Measurements from ENCODE around the gene CXCR5. TPM values are rescaled to one million over a fixed set of nuclear protein-coding genes. Genes with fewer than 3 reads are reported as not detected.

Gene CXCR5
- total and polyA plus RNA-seq, 2 of the 4 experiments (the other 2 are of a cell fraction) = not detected

DNA sequence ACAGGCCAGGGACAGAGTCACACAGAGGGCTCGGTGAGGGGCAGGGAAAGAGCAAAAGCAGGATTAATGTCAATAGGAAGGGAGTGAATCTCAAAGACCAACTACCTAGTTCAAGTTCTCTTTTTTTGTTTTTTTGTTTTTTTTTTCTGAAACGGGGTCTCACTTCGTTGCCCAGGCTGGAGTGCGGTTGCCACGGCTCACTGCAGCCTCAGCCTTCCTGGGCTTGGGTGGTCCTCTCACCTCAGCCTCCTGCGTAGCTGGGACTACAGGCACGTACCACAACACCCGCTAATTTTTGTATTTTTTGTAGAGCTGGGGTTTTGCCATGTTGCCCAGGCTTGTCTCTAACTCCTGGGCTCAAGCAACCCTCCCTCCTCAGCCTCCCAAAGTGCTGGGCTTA is 51.7 kb downstream of the CXCR5 start:
- no TSS peak for BruUV-seq (replicated peaks)
- Histone ChIP-seq H3K9ac (ENCODE audit: low read depth, low read length) (no peak overlapping the region), H3K27me3 (ENCODE audit: control insufficient read depth, insufficient read depth, low read length) (no peaks in the 10 kb centered on the region), H3K27ac (ENCODE audit: insufficient read depth, low read length) (no peak overlapping the region), H4K8ac (ENCODE audit: low read depth in 2 of 2, low read length in 2 of 2) (no peak overlapping the region), H3K18ac (ENCODE audit: low read depth, low read length) (no peak overlapping the region), H3K4ac (ENCODE audit: low read depth, low read length) (no peak overlapping the region), H3K4me2 (ENCODE audit: low read depth, low read length) (no peak overlapping the region), H3K36me3 (ENCODE audit: control insufficient read depth, insufficient read depth, low read length) (no peaks in the 10 kb centered on the region), H3K4me3 (ENCODE audit: insufficient read depth, low read depth, low read length) (no peak overlapping the region), H2BK120ac (ENCODE audit: low read depth, low read length) (no peak overlapping the region), H2AFZ (replicated peaks; ENCODE audit: low read length, poor library complexity) (no peak overlapping the region), H3K4me1 (ENCODE audit: control insufficient read depth, insufficient read depth, low read length) (peaks cover 6% of the 10 kb centered on the region; the same call in 1 of the 2 replicates), H4K91ac (ENCODE audit: insufficient read depth, low read depth, low read length) (no peak overlapping the region), H2AK5ac (ENCODE audit: low read depth, low read length) (no peak overlapping the region), H3K9me1 (ENCODE audit: insufficient read depth, low read length) (peaks cover 7% of the 10 kb centered on the region), H4K20me1 (ENCODE audit: insufficient read depth, low read length) (peaks cover 4% of the 10 kb centered on the region; the same call in 1 of the 2 replicates), H3K9me3 (ENCODE audit: control insufficient read depth, insufficient read depth, low read length) (no peaks in the 10 kb centered on the region), H3K56ac (ENCODE audit: extremely low read depth, insufficient read depth, low read length) (no peak overlapping the region), H3K14ac (replicated peaks; ENCODE audit: low read depth, low read length) (no peak overlapping the region), H2BK5ac (ENCODE audit: low read depth, low read length, poor library complexity, severe bottlenecking) (no peak overlapping the region), H2BK20ac (ENCODE audit: low read depth, low read length) (no peak overlapping the region), H2BK15ac (ENCODE audit: low read depth, low read length) (no peak overlapping the region), H4K5ac (ENCODE audit: low read depth, low read length) (no peak overlapping the region), H2AK9ac (replicated peaks; ENCODE audit: low read depth, low read length, poor library complexity) (no peak overlapping the region), H3K23ac (ENCODE audit: low read depth, low read length) (no peak overlapping the region), H3K79me1 (ENCODE audit: low read depth in 1 of 2, low read length in 2 of 2) (no peaks in the 10 kb centered on the region)
- intact Hi-C loops (cut with micrococcal nuclease) (no loop called here), dilution Hi-C loops (cut with HindIII; ENCODE audit: low sequenced_read_pairs, unreplicated experiment) (no loop called here), in situ Hi-C loops (cut with MboI; ENCODE audit: low sequenced_read_pairs) (loop anchor here (5.0 kb wide), 1 partner anchor 33 kb away; no protein-coding TSS in a partner anchor)
- ChIA-PET POLR2A (ENCODE audit: unreplicated experiment) (no interaction called here), CTCF (no interaction called here)
- DNase-seq (no peak), ATAC-seq (ENCODE audit: low read depth) (no peak)
- TF ChIP-seq NFE2L2 (IDR thresholded peaks at IDR 0.05; ENCODE audit: low read depth, low read length) = no peak
- TF ChIP-seq BHLHE40 (IDR thresholded peaks at IDR 0.05; ENCODE audit: low read depth, low read length) = no peak
- TF ChIP-seq MXI1 (IDR thresholded peaks at IDR 0.05; ENCODE audit: borderline replicate concordance, low read depth, low read length) = no peak
- TF ChIP-seq, protein P1, sequence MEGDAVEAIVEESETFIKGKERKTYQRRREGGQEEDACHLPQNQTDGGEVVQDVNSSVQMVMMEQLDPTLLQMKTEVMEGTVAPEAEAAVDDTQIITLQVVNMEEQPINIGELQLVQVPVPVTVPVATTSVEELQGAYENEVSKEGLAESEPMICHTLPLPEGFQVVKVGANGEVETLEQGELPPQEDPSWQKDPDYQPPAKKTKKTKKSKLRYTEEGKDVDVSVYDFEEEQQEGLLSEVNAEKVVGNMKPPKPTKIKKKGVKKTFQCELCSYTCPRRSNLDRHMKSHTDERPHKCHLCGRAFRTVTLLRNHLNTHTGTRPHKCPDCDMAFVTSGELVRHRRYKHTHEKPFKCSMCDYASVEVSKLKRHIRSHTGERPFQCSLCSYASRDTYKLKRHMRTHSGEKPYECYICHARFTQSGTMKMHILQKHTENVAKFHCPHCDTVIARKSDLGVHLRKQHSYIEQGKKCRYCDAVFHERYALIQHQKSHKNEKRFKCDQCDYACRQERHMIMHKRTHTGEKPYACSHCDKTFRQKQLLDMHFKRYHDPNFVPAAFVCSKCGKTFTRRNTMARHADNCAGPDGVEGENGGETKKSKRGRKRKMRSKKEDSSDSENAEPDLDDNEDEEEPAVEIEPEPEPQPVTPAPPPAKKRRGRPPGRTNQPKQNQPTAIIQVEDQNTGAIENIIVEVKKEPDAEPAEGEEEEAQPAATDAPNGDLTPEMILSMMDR (conservative IDR thresholded peaks at IDR 0.05; ENCODE audit: low read depth, low read length) = no peak
- TF ChIP-seq MAZ (IDR thresholded peaks at IDR 0.05; ENCODE audit: borderline replicate concordance, low read depth, low read length) = no peak
- no peak for TF ChIP-seq RAD21 (IDR thresholded peaks at IDR 0.05; ENCODE audit: low read length)
- no peak for TF ChIP-seq POLR2A (IDR thresholded peaks at IDR 0.05; ENCODE audit: low read depth, low read length)
- no peak for TF ChIP-seq RCOR1 (IDR thresholded peaks at IDR 0.05; ENCODE audit: insufficient replicate concordance, low read length)
- no peak for TF ChIP-seq CEBPB (IDR thresholded peaks at IDR 0.05; ENCODE audit: low read depth, low read length)
- TF ChIP-seq, protein P2, sequence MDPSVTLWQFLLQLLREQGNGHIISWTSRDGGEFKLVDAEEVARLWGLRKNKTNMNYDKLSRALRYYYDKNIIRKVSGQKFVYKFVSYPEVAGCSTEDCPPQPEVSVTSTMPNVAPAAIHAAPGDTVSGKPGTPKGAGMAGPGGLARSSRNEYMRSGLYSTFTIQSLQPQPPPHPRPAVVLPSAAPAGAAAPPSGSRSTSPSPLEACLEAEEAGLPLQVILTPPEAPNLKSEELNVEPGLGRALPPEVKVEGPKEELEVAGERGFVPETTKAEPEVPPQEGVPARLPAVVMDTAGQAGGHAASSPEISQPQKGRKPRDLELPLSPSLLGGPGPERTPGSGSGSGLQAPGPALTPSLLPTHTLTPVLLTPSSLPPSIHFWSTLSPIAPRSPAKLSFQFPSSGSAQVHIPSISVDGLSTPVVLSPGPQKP (IDR thresholded peaks at IDR 0.05; ENCODE audit: borderline replicate concordance, low read depth, low read length) = no peak
- no peak for TF ChIP-seq FOS (IDR thresholded peaks at IDR 0.05; ENCODE audit: low read depth, low read length)
- TF ChIP-seq MAFK (IDR thresholded peaks at IDR 0.05; ENCODE audit: low read depth, low read length) = no peak
- no peak for TF ChIP-seq CHD1 (IDR thresholded peaks at IDR 0.05; ENCODE audit: low read depth, low read length)
- TF ChIP-seq, protein P3, sequence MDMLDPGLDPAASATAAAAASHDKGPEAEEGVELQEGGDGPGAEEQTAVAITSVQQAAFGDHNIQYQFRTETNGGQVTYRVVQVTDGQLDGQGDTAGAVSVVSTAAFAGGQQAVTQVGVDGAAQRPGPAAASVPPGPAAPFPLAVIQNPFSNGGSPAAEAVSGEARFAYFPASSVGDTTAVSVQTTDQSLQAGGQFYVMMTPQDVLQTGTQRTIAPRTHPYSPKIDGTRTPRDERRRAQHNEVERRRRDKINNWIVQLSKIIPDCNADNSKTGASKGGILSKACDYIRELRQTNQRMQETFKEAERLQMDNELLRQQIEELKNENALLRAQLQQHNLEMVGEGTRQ (IDR thresholded peaks at IDR 0.05; ENCODE audit: low read depth, low read length) = no peak
- no peak for TF ChIP-seq SMC3 (IDR thresholded peaks at IDR 0.05; ENCODE audit: low read depth, low read length)
- TF ChIP-seq RFX5 (IDR thresholded peaks at IDR 0.05; ENCODE audit: low read depth, low read length) = no peak
- no CpG with 5 or more reads among the region's 8 CpGs for WGBS, 2 experiments (ENCODE audit: extremely low coverage in 2 of 2, insufficient read length in 1 of 2)
